HFFc6 (cell line): Measurements from ENCODE around the gene TOPORS. TPM values are rescaled to one million over a fixed set of nuclear protein-coding genes. Genes with fewer than 3 reads are reported as not detected.

Experiments used
- DNase-seq: peaks from one replicate; pipeline ENCODE4 v3.0.0-alpha.2; 2018
- H3K27ac Mint-ChIP-seq: 2 replicates; pipeline ENCODE4 v1.8.0; 2020; ENCODE audit warnings: mild to moderate bottlenecking, mixed read lengths
- H3K27me3 Mint-ChIP-seq: 2 replicates; pipeline ENCODE4 v1.8.0; 2021; ENCODE audit warnings: mild to moderate bottlenecking, moderate library complexity, mixed read lengths; ENCODE audit not compliant: insufficient read depth
- H3K36me3 Mint-ChIP-seq: 2 replicates; pipeline ENCODE4 v1.8.0; 2021; ENCODE audit warnings: low read depth, mixed read lengths
- H3K4me1 Mint-ChIP-seq: 2 replicates; pipeline ENCODE4 v1.8.0; 2020; ENCODE audit warnings: low read depth, mixed read lengths
- H3K4me3 Mint-ChIP-seq: 2 replicates; pipeline ENCODE4 v1.8.0; 2020; ENCODE audit warnings: mild to moderate bottlenecking, moderate library complexity, mixed read lengths
- H3K9me3 Mint-ChIP-seq: 2 replicates; pipeline ENCODE4 v1.8.0; 2020; ENCODE audit warnings: mild to moderate bottlenecking, mixed read lengths
- CTCF ChIP-seq: fragments of 200-600 bp; sonication (generic); IDR thresholded peaks from 2 replicates; pipeline ENCODE4 v1.5.0; 2021; ENCODE audit warnings: antibody characterized with exemption, mild to moderate bottlenecking
- total RNA-seq, 6 experiments: library from RNA; stranded (reverse); fragmentation: NEBNext Ultra II Directional; extraction: Animal tissue kit (Norgen Biotek cat#: 25700); gene quantifications; 2 replicates in 1 of 6; 3 replicates in 5 of 6; pipeline ENCODE4 v1.2.3, GENCODE V29; 2021

TOPORS gene
- total RNA-seq, 6 experiments from 2014 or later, result 14.8 to 17.4 (median 17.1) TPM

- H3K4me1 Mint-ChIP-seq, result peaks cover 31% of the 10 kb centered on the region
- H3K36me3 Mint-ChIP-seq, result peaks cover 39% of the 10 kb centered on the region
- H3K27ac Mint-ChIP-seq, result no peak overlapping the region
- peaks cover 19% of the 10 kb centered on the region for H3K9me3 Mint-ChIP-seq
- no peak overlapping the region for H3K4me3 Mint-ChIP-seq
- no peak for TF ChIP-seq CTCF
- H3K27me3 Mint-ChIP-seq, result peaks cover 2% of the 10 kb centered on the region; the same call in 1 of the 2 replicates
- no peak for DNase-seq
Measured at GRCh38 chr9:32501868-32502267, 50.5 kb downstream of the TOPORS start.

DNA sequence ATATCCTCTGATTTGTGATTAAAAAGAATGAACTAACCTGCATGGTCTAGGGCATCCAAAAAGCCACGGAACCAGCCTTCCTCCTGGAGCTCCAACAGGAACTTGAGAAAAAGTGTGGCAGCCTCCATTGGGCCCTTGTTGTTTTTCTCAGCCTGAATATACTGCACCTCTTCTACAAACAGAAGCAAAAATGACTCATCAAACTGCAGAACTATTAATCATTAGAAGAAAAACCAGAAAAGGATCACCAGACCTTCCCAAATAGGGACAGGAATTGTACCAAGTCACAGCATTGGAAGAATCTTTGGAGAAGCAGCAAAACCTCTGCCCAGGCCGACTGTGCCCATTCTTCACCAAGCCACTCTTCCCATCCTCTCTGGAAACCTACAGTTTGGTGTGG is 51.6 kb downstream of the TOPORS start:
- peak; percentile 53 for DNase-seq
- TF ChIP-seq CTCF, result no peak
- H3K4me1 Mint-ChIP-seq, result peaks cover 31% of the 10 kb centered on the region

DNA sequence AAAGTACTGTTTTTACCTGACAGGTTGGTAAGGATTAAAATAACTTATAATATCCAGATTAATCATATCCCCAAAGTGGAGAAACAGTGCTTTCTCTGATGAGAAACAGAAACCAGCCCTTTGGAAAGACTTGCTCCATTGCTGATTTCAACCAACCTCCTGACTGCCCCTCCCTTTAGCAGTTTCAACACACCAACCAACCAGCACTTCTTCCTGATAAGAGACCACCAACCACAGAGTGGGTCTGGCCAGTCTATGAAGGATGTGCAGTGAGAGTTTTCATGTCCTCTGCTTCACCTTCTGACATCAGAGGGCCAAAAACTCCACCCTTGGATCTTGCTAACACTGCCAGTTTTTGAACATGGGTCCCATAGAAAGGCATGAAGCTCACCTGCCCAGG is 54.5 kb downstream of the TOPORS start:
- Mint-ChIP-seq H3K27me3 (peaks cover 2% of the 10 kb centered on the region; the same call in 1 of the 2 replicates), H3K36me3 (peaks cover 43% of the 10 kb centered on the region), H3K4me3 (no peak overlapping the region), H3K27ac (no peak overlapping the region), H3K4me1 (peaks cover 27% of the 10 kb centered on the region), H3K9me3 (peaks cover 15% of the 10 kb centered on the region)
- no peak for DNase-seq
- no peak for TF ChIP-seq CTCF

More for the DNA sequence above, 51.6 kb downstream of the TOPORS start:
- Mint-ChIP-seq H3K27me3 (peaks cover 2% of the 10 kb centered on the region; the same call in 1 of the 2 replicates), H3K36me3 (peaks cover 47% of the 10 kb centered on the region), H3K27ac (peak overlapping the region; percentile 80), H3K4me3 (peak overlapping the region; percentile 18), H3K9me3 (peaks cover 19% of the 10 kb centered on the region)

DNA sequence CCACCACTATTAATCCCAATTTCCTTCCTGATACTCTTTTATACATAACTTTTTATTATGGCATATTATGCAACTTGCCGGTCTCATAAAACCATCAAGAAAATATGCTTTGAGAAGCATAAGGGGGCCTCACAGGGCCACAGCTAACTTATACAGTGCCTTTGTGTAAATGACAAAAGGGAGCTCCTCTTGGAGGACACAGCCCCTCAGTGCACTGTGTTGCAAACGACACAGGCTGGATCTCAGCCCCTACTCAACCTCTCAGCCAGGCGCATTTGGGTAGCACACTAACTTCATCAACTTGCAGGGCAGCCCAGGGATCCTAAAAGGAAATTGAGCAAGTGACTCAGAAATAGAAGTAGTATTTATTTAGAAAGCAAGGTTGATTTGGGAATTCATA is 61.8 kb downstream of the TOPORS start:
- no peaks in the 10 kb centered on the region for H3K9me3 Mint-ChIP-seq

More for the DNA sequence above, 61.8 kb downstream of the TOPORS start:
- Mint-ChIP-seq H3K27me3 (no peaks in the 10 kb centered on the region), H3K4me3 (no peak overlapping the region), H3K27ac (no peak overlapping the region), H3K4me1 (peaks cover 27% of the 10 kb centered on the region), H3K36me3 (peaks cover 34% of the 10 kb centered on the region)
- no peak for DNase-seq
- TF ChIP-seq CTCF, result no peak

Other genes starting within 250 kb of the TOPORS start
- 10 to 100 TPM; 79.8 to 94.4 (median 84.0) TPM for gene ACO1, start 167.9 kb downstream of the TOPORS start, total RNA-seq
- 1 to 10 TPM; 4.8 to 6.0 (median 5.2) TPM for gene RIGI, start 26.4 kb downstream of the TOPORS start, total RNA-seq
- gene SMIM27, start 259 bp downstream of the TOPORS start, total RNA-seq, result 10 to 100 TPM; 11.4 to 16.8 (median 14.0) TPM
- 10 to 100 TPM; 62.5 to 78.6 (median 70.7) TPM for gene NDUFB6, start 20.6 kb upstream of the TOPORS start, total RNA-seq
- gene TAF1L, start 83.1 kb upstream of the TOPORS start, total RNA-seq, result not detected
- gene TMEM215, start 231.0 kb upstream of the TOPORS start, total RNA-seq, result not detected